PC-9 (cell line): ENCODE data around the gene NOBOX.

Experiments
- EZH2 ChIP-seq: fragments of 200-600 bp; sonication (generic); IDR thresholded peaks from 2 replicates; pipeline ENCODE4 v1.8.0; 2017; ENCODE audit warnings: antibody characterized with exemption, low read depth
- TF ChIP-seq, protein P1 (sequence below): fragments of 200-600 bp; sonication (generic); conservative IDR thresholded peaks from 2 replicates; pipeline ENCODE4 v1.6.1; 2017; ENCODE audit warnings: mixed run types, antibody characterized with exemption, mild to moderate bottlenecking, moderate library complexity

DNA sequence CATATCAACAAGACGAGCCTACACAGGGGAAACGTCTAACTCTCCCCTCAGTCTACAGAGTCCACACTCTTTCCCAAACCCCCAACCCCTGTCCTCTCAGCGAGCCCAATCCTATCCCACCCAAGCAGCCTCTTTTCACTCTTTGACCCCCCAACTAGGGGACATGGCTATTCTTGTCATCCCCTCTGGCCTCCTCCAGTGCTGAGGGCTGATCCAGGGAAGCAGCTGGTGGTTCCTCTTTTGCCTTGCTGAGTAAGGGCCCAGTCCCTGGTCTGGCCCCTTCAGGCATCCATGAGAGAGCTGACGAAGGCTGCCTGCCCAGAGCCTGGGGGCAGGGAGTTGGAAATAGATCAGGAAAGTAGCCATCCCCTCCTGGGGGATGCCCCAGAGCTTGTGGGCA, 6.4 kb downstream of the NOBOX start:
- TF ChIP-seq EZH2: no peak
- TF ChIP-seq, protein P1, sequence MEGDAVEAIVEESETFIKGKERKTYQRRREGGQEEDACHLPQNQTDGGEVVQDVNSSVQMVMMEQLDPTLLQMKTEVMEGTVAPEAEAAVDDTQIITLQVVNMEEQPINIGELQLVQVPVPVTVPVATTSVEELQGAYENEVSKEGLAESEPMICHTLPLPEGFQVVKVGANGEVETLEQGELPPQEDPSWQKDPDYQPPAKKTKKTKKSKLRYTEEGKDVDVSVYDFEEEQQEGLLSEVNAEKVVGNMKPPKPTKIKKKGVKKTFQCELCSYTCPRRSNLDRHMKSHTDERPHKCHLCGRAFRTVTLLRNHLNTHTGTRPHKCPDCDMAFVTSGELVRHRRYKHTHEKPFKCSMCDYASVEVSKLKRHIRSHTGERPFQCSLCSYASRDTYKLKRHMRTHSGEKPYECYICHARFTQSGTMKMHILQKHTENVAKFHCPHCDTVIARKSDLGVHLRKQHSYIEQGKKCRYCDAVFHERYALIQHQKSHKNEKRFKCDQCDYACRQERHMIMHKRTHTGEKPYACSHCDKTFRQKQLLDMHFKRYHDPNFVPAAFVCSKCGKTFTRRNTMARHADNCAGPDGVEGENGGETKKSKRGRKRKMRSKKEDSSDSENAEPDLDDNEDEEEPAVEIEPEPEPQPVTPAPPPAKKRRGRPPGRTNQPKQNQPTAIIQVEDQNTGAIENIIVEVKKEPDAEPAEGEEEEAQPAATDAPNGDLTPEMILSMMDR: no peak
